WTC11 (cell line): ENCODE results near the gene PYCR2. TPM values are rescaled to one million over a fixed set of nuclear protein-coding genes. Genes with fewer than 3 reads are reported as not detected.

Experiments
- ATAC-seq: fragments of 200-7000 bp; cut with Tn5 transposase; 2 replicates; pipeline ENCODE4 v1.10.0; 2021; ENCODE audit warnings: mild to moderate bottlenecking, moderate library complexity
- CTCF ChIA-PET: fragments of 300-600 bp; sonication (Branson Sonifier 250); formaldehyde crosslinking; loops from one replicate; lab custom pipeline; 2021; ENCODE audit warnings: antibody characterized with exemption; lab: Charles Lee
- POLR2A ChIA-PET: fragments of 350-600 bp; sonication (Branson Sonifier 250); formaldehyde crosslinking; loops from one replicate; lab custom pipeline; 2021; ENCODE audit warnings: antibody characterized with exemption; lab: Charles Lee
- DNase-seq: peaks from one replicate; pipeline ENCODE4 v3.0.0; 2021; ENCODE audit warnings: low spot score
- H3K27ac Mint-ChIP-seq: 2 replicates; pipeline ENCODE4 v1.8.0; 2021; ENCODE audit warnings: mixed read lengths
- H3K27me3 Mint-ChIP-seq: 2 replicates; pipeline ENCODE4 v1.8.0; 2021; ENCODE audit warnings: low read depth, mild to moderate bottlenecking, moderate library complexity, mixed read lengths
- H3K36me3 Mint-ChIP-seq: 2 replicates; pipeline ENCODE4 v1.8.0; 2021; ENCODE audit warnings: mixed read lengths
- H3K4me1 Mint-ChIP-seq: 2 replicates; pipeline ENCODE4 v1.8.0; 2022; ENCODE audit warnings: mixed read lengths
- H3K4me3 Mint-ChIP-seq: 2 replicates; pipeline ENCODE4 v1.8.0; 2021; ENCODE audit warnings: mild to moderate bottlenecking, moderate library complexity, mixed read lengths
- H3K9me3 Mint-ChIP-seq: 2 replicates; pipeline ENCODE4 v1.8.0; 2021; ENCODE audit warnings: mixed read lengths
- CTCF ChIP-seq: fragments of 200-600 bp; IDR thresholded peaks from 2 replicates; pipeline ENCODE4 v1.8.0; 2022; ENCODE audit warnings: antibody characterized with exemption
- E2F4 ChIP-seq: sonication (generic); formaldehyde crosslinking; IDR thresholded peaks from 2 replicates; pipeline ENCODE4 v1.8.1; 2022; ENCODE audit warnings: low read depth, mild to moderate bottlenecking, moderate library complexity, missing genetic modification reagents, borderline replicate concordance
- ETV6 ChIP-seq: sonication (generic); formaldehyde crosslinking; IDR thresholded peaks from 2 replicates; pipeline ENCODE4 v1.8.1; 2022; ENCODE audit warnings: mild to moderate bottlenecking, missing genetic modification reagents
- GTF2I ChIP-seq: fragments of 250-450 bp; sonication (Bioruptor Pico); conservative IDR thresholded peaks from 2 replicates; pipeline ENCODE4 v1.4.0; 2021; ENCODE audit warnings: mild to moderate bottlenecking
- HMGXB4 ChIP-seq: sonication (generic); formaldehyde crosslinking; IDR thresholded peaks from 2 replicates; pipeline ENCODE4 v1.8.1; 2023; ENCODE audit warnings: mild to moderate bottlenecking, moderate library complexity, missing genetic modification reagents
- IRF1 ChIP-seq: sonication (generic); formaldehyde crosslinking; IDR thresholded peaks from 2 replicates; pipeline ENCODE4 v1.8.0; 2023; ENCODE audit warnings: missing genetic modification reagents
- MAX ChIP-seq: sonication (generic); formaldehyde crosslinking; IDR thresholded peaks from 2 replicates; pipeline ENCODE4 v1.8.0; 2022; ENCODE audit warnings: mild to moderate bottlenecking, missing genetic modification reagents
- MYBL2 ChIP-seq: sonication (generic); formaldehyde crosslinking; IDR thresholded peaks from 2 replicates; pipeline ENCODE4 v1.8.1; 2023; ENCODE audit warnings: mild to moderate bottlenecking, moderate library complexity, missing genetic modification reagents
- OVOL2 ChIP-seq: fragments of 250-450 bp; sonication (Bioruptor Pico); IDR thresholded peaks from 2 replicates; pipeline ENCODE4 v1.9.0; 2021; ENCODE audit warnings: mild to moderate bottlenecking, borderline replicate concordance
- SOX15 ChIP-seq: fragments of 250-450 bp; sonication (Bioruptor Pico); IDR thresholded peaks from 2 replicates; pipeline ENCODE4 v1.9.0; 2021; ENCODE audit warnings: mild to moderate bottlenecking
- TP53 ChIP-seq: sonication (generic); formaldehyde crosslinking; IDR thresholded peaks from 2 replicates; pipeline ENCODE4 v1.8.1; 2023; ENCODE audit warnings: mild to moderate bottlenecking, missing genetic modification reagents
- ZBTB43 ChIP-seq: sonication (generic); formaldehyde crosslinking; IDR thresholded peaks from 2 replicates; pipeline ENCODE4 v1.8.1; 2023; ENCODE audit warnings: mild to moderate bottlenecking, missing genetic modification reagents
- ZNF423 ChIP-seq: fragments of 250-450 bp; sonication (Bioruptor Pico); IDR thresholded peaks from 2 replicates; pipeline ENCODE4 v2.1.2; 2022; ENCODE audit warnings: mild to moderate bottlenecking, moderate library complexity
- total RNA-seq: library from RNA; stranded (reverse); gene quantifications from 3 replicates; pipeline ENCODE4 v1.2.3, GENCODE V29; 2021

Gene PYCR2
- total RNA-seq, 1 experiment from 2014 or later = 86.0 TPM

GRCh38 chr1:225963735-225964530 is 39.9 kb upstream of the PYCR2 start (continued):
- TF ChIP-seq ZBTB43 (CRISPR knock-in tag) = no peak
- TF ChIP-seq OVOL2 = no peak
- no peak for TF ChIP-seq E2F4 (CRISPR knock-in tag)

GRCh38 chr1:225962440-225962975 is 38.5 kb upstream of the PYCR2 start:
- ChIA-PET CTCF (interaction anchor here (0.6 to 2.9 kb wide), 32 partner anchors 8 to 515 kb away, joined by 3 to 24 read pairs (median 5); partner anchors contain the start of genes LEFTY1, LEFTY2, PYCR2 and SRP9), POLR2A (no interaction called here)
- Mint-ChIP-seq H3K27ac (no peak overlapping the region), H3K4me1 (no peaks in the 10 kb centered on the region), H3K27me3 (peaks cover 37% of the 10 kb centered on the region), H3K4me3 (no peak overlapping the region), H3K36me3 (no peaks in the 10 kb centered on the region), H3K9me3 (no peaks in the 10 kb centered on the region)
- TF ChIP-seq MYBL2 (CRISPR knock-in tag) (no peak), ZBTB43 (CRISPR knock-in tag) (no peak), GTF2I (CRISPR knock-in tag) (0 out of 2 replicates have a peak, but pooled peaks have one; percentile 3), TP53 (CRISPR knock-in tag) (no peak), IRF1 (CRISPR knock-in tag) (no peak), ZNF423 (peak; percentile 81), SOX15 (CRISPR knock-in tag) (no peak), MAX (0 out of 2 replicates have a peak, but pooled peaks have one; percentile 21), HMGXB4 (CRISPR knock-in tag) (peak; percentile 28; the same call in 1 of the 2 replicates), ETV6 (0 out of 2 replicates have a peak, but pooled peaks have one; percentile 63), CTCF (peak; percentile 90)
- ATAC-seq = peak; percentile 98
- DNase-seq = peak; percentile 91
